Calu3 (cell line): ENCODE data around the gene MATN1. TPM values are rescaled to one million over a fixed set of nuclear protein-coding genes. Genes with fewer than 3 reads are reported as not detected.

Experiments used
- BruUV-seq: library from RNA; stranded (reverse); fragments of 400-500 nt; replicated peaks from 2 replicates; lab custom pipeline; 2021; lab: Mats Ljungman, UMichigan
- CTCF ChIA-PET: fragments of 300-600 bp; sonication (Branson Sonifier 250); formaldehyde crosslinking; loops from one replicate; lab custom pipeline; 2022; ENCODE audit warnings: antibody characterized with exemption; lab: Charles Lee
- DNase-seq: peaks from one replicate; pipeline ENCODE4 v3.0.0; 2022
- H3K27ac Mint-ChIP-seq: one replicate; pipeline ENCODE4 v1.8.0; 2022; ENCODE audit warnings: mixed read lengths; ENCODE audit not compliant: unreplicated experiment
- H3K27me3 Mint-ChIP-seq: one replicate; pipeline ENCODE4 v1.8.0; 2022; ENCODE audit warnings: mixed read lengths; ENCODE audit not compliant: unreplicated experiment
- H3K36me3 Mint-ChIP-seq: one replicate; pipeline ENCODE4 v1.8.0; 2022; ENCODE audit warnings: mild to moderate bottlenecking, moderate library complexity, mixed read lengths; ENCODE audit not compliant: insufficient read depth, unreplicated experiment
- H3K4me1 Mint-ChIP-seq: one replicate; pipeline ENCODE4 v1.8.0; 2022; ENCODE audit warnings: mild to moderate bottlenecking, low read depth, mixed read lengths; ENCODE audit not compliant: unreplicated experiment
- H3K4me3 Mint-ChIP-seq: one replicate; pipeline ENCODE4 v1.8.0; 2022; ENCODE audit warnings: mild to moderate bottlenecking, low read depth, moderate library complexity, mixed read lengths; ENCODE audit not compliant: unreplicated experiment
- H3K9me3 Mint-ChIP-seq: one replicate; pipeline ENCODE4 v1.8.0; 2022; ENCODE audit warnings: low read depth, mixed read lengths; ENCODE audit not compliant: unreplicated experiment
- intact Hi-C: fragments of 100-400 bp; cut with micrococcal nuclease; formaldehyde crosslinking; loops from one replicate; pipeline ENCODE4 v1.10.0; 2022; ENCODE audit not compliant: unreplicated experiment
- total RNA-seq: library from RNA; stranded (reverse); gene quantifications from 2 replicates; pipeline ENCODE4 v1.2.3, GENCODE V29; 2022
- TF ChIP-seq, protein P1 (sequence below): fragments of 200-600 bp; IDR thresholded peaks from one replicate; pipeline ENCODE4 v1.8.0; 2022; ENCODE audit warnings: antibody characterized with exemption; ENCODE audit not compliant: unreplicated experiment

The MATN1 gene
- total RNA-seq, 1 experiment from 2014 or later, result not detected

DNA sequence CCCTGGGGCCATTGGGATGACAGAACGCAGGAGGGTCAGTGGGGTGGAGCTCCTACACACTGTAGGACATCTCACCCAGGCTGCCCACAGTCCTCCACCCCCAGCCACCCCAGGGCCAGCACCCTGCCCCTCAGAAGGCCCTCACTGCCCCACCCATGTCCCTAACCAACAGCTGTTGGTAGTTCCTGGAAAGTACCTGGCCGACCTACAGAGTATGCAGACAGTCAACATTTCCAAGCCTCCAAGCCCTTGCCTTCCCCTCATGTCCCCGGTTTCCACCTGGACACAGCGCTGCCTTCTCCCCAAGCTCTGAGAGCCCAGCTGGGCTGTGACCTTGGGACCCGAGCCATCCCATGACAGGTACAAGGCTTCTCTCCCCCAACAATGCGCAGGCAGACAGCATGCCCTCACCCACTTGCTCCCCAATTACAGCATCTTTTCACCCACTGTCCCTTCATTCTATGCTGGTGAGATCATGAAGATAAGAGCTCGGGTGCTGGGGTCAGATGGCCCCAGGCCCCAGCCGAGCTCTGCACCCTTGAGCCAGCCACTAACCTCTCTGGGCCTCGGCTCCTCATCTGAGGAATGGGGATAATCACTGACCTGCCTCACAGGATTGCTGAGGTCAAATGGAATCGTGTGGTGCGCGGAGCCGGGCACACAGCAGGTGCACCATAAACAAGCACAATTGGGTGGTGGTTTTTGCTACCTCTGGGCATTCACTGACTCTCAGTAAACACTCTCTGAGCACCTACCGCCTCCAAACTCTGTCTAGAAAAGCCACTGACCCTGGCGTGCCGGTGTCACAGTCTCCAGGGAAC lies 23.0 kb upstream of the MATN1 start:
- no peaks in the 10 kb centered on the region for H3K27me3 Mint-ChIP-seq
- H3K36me3 Mint-ChIP-seq, result no peaks in the 10 kb centered on the region
- no TSS peak for BruUV-seq
- peaks cover 4% of the 10 kb centered on the region for H3K4me1 Mint-ChIP-seq
- CTCF ChIA-PET, result interaction anchor here (1.1 kb wide), 1 partner anchor 33 kb away, joined by 4 read pairs; no protein-coding TSS in a partner anchor
- no peaks in the 10 kb centered on the region for H3K9me3 Mint-ChIP-seq
- H3K27ac Mint-ChIP-seq, result no peak overlapping the region
- no peak for DNase-seq
- TF ChIP-seq, protein P1, sequence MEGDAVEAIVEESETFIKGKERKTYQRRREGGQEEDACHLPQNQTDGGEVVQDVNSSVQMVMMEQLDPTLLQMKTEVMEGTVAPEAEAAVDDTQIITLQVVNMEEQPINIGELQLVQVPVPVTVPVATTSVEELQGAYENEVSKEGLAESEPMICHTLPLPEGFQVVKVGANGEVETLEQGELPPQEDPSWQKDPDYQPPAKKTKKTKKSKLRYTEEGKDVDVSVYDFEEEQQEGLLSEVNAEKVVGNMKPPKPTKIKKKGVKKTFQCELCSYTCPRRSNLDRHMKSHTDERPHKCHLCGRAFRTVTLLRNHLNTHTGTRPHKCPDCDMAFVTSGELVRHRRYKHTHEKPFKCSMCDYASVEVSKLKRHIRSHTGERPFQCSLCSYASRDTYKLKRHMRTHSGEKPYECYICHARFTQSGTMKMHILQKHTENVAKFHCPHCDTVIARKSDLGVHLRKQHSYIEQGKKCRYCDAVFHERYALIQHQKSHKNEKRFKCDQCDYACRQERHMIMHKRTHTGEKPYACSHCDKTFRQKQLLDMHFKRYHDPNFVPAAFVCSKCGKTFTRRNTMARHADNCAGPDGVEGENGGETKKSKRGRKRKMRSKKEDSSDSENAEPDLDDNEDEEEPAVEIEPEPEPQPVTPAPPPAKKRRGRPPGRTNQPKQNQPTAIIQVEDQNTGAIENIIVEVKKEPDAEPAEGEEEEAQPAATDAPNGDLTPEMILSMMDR, result no peak
- intact Hi-C loops, result no loop called here
- no peak overlapping the region for H3K4me3 Mint-ChIP-seq

DNA sequence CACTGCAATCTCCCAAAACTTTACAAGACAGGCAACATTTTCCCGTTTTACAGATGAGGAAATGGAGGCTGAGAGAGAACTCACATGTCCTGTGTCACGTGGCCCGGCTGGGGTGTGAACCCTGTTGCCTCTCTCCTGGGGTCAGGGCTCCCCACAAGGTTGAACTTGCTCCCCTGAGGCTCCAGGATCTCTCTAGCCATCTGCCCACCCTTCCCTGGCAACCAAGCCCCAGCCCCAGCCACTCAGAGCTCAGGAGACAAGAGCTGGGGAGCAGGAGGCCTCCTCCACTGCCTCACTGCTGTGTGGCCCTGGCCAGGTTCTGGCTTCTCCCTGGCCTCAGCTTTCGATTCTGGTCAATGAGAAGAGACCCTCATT lies 22.4 kb upstream of the MATN1 start:
- no TSS peak for BruUV-seq
- no peaks in the 10 kb centered on the region for H3K9me3 Mint-ChIP-seq
- H3K4me1 Mint-ChIP-seq, result peaks cover 10% of the 10 kb centered on the region
- no peak for DNase-seq
- intact Hi-C loops, result no loop called here
- H3K36me3 Mint-ChIP-seq, result no peaks in the 10 kb centered on the region
- TF ChIP-seq, protein P1, result no peak
- H3K27ac Mint-ChIP-seq, result no peak overlapping the region
- no peak overlapping the region for H3K4me3 Mint-ChIP-seq
- CTCF ChIA-PET, result interaction anchor here (1.1 kb wide), 1 partner anchor 34 kb away, joined by 4 read pairs; no protein-coding TSS in a partner anchor
- no peaks in the 10 kb centered on the region for H3K27me3 Mint-ChIP-seq

DNA sequence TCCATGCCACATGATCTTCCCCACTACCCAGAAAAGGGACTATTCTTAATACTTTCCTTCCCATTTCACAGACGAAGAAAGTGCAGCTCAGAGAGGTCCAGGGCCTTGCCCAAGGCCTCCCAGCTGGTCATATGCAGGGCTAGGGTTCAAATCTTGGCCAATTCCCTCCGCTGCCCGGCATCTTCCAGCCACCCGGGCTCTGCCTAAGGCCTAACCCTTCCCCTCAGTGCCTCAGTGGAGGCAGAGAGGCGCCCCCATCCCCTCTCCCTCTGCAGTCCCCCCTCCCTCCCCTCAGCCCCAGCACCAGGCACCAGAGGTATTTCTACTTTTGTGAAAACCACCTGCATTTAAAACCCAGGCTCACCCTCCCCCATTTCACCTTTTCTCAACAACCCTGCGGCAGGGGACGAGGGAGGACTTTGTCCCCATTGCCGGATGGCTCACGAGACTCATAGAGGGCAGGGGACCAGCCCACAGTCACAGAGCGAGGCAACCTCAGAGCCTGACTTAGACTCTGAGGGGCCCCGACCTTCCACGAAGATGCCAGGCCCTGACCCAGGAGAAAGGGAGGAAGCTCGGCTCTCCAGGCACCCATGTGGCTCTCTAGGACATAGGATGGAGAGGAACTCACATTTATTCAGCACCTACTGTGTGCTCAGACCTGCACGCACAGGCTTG lies 21.9 kb upstream of the MATN1 start:
- H3K9me3 Mint-ChIP-seq, result no peaks in the 10 kb centered on the region
- H3K36me3 Mint-ChIP-seq, result no peaks in the 10 kb centered on the region
- no peak overlapping the region for H3K27ac Mint-ChIP-seq
- no peak for DNase-seq
- no peak overlapping the region for H3K4me3 Mint-ChIP-seq
- no TSS peak for BruUV-seq
- CTCF ChIA-PET, result no interaction called here
- TF ChIP-seq, protein P1, result no peak
- H3K27me3 Mint-ChIP-seq, result no peaks in the 10 kb centered on the region
- intact Hi-C loops, result no loop called here
- peaks cover 15% of the 10 kb centered on the region for H3K4me1 Mint-ChIP-seq

DNA sequence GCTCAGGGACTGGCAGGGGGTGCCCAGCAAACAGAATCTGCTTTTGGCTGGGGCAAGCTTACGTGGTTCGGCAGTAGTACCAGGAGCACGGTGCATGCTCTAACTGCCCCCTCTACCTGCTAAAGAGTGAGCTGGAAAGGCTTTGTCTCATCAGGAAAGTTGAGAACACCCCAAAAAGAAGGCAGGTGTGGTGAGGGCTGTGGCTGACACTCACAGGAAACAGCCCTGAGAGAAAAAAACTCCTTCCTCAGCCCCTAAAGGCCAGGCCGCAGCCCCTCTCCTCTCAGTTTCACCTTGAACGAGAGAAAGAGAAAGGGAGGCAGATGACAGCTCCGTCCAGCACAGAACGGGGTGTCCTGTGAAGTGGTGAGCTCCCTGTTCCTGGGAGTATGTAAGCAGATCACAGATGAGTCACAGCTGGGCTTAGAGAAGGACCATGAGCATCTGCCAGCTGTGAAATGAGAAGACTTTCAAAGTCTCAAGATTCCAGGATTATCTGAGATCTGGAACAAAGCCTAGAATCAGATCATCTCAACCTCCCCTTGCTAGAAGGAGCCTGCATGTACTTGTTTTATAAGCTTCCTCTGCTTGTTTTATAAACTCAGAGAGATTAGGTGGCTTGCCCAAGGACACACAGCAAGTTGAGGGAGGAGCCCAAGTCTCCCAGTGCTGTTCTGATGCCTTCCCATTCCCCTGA lies 20.8 kb upstream of the MATN1 start:
- no TSS peak for BruUV-seq
- DNase-seq, result no peak
- H3K9me3 Mint-ChIP-seq, result no peaks in the 10 kb centered on the region
- no peak overlapping the region for H3K4me3 Mint-ChIP-seq
- H3K27ac Mint-ChIP-seq, result no peak overlapping the region
- TF ChIP-seq, protein P1, result no peak
- H3K4me1 Mint-ChIP-seq, result peaks cover 16% of the 10 kb centered on the region
- no peaks in the 10 kb centered on the region for H3K36me3 Mint-ChIP-seq
- intact Hi-C loops, result no loop called here
- H3K27me3 Mint-ChIP-seq, result no peaks in the 10 kb centered on the region
- CTCF ChIA-PET, result interaction anchor here (0.6 to 1.6 kb wide), 3 partner anchors 20 to 232 kb away, joined by 3 to 7 read pairs (median 3); partner anchors contain the start of gene MATN1
